ENCODE measurements around the gene MANBA.

GRCh38 chr4:102807345-102807744, 46.6 kb upstream of the MANBA start:
- TF ChIP-seq ZNF274 (IDR thresholded peaks at IDR 0.05; ENCODE audit: low read depth, low read length) (no peak), SUZ12 (IDR thresholded peaks at IDR 0.05; ENCODE audit: extremely low read depth, insufficient read depth, insufficient read length) (no peak)

Measured in NT2/D1 (cell line).